ENCODE results near the gene UPF3B. TPM values are rescaled to one million over a fixed set of nuclear protein-coding genes. Genes with fewer than 3 reads are reported as not detected.

Gene UPF3B
- total and polyA plus RNA-seq, 2 of the 4 experiments (the other 2 are of a cell fraction), result 0.54 to 6.0 TPM

Small RNAs within 50 kb of the gene (microRNA-seq; reads per million reads assigned to microRNA genes)
- gene SNORA69 (ENCODE audit: insufficient read depth, insufficient read length), result not detected

Small RNAs within 50 kb of the gene (small RNA-seq; reads per million reads assigned to genes)
- 0 to 0.65 (median 0.08) reads per million in 5 experiments for gene SNORA69

Other genes starting within 250 kb of the UPF3B start
- 2.2 and 3.6 TPM in 2 replicates for gene NKRF, start 246.5 kb downstream of the UPF3B start, total RNA-seq (2012; rRNA removed)
- 4.1 TPM in 2 replicates for gene NKRF, start 246.5 kb downstream of the UPF3B start, polyA plus RNA-seq (2012; rRNA removed)
- gene SEPTIN6, start 159.8 kb downstream of the UPF3B start, total RNA-seq (2012; rRNA removed), result 14.2 and 19.0 TPM in 2 replicates
- 13.9 and 16.2 TPM in 2 replicates for gene SEPTIN6, start 159.8 kb downstream of the UPF3B start, polyA plus RNA-seq (2012; rRNA removed)
- 0.18 and 0.28 TPM in 2 replicates for gene SOWAHD, start 94.4 kb downstream of the UPF3B start, total RNA-seq (2012; rRNA removed)
- 0.13 and 0.17 TPM in 2 replicates for gene SOWAHD, start 94.4 kb downstream of the UPF3B start, polyA plus RNA-seq (2012; rRNA removed)
- gene RPL39, start 61.3 kb downstream of the UPF3B start, total RNA-seq (2012; rRNA removed), result 681 and 716 TPM in 2 replicates
- 2,279 and 2,357 TPM in 2 replicates for gene RPL39, start 61.3 kb downstream of the UPF3B start, polyA plus RNA-seq (2012; rRNA removed)
- gene RNF113A, start 18.8 kb upstream of the UPF3B start, total RNA-seq (2012; rRNA removed), result 16.5 and 20.6 TPM in 2 replicates
- 15.9 and 17.0 TPM in 2 replicates for gene RNF113A, start 18.8 kb upstream of the UPF3B start, polyA plus RNA-seq (2012; rRNA removed)
- 12.5 and 47.5 TPM in 2 replicates for gene NDUFA1, start 18.9 kb upstream of the UPF3B start, total RNA-seq (2012; rRNA removed)
- 90.1 and 104 TPM in 2 replicates for gene NDUFA1, start 18.9 kb upstream of the UPF3B start, polyA plus RNA-seq (2012; rRNA removed)
- not detected in 2 replicates for gene AKAP14, start 42.9 kb upstream of the UPF3B start, total RNA-seq (2012; rRNA removed)
- gene AKAP14, start 42.9 kb upstream of the UPF3B start, polyA plus RNA-seq (2012; rRNA removed), result not detected in 2 replicates
- gene NKAP, start 90.8 kb upstream of the UPF3B start, total RNA-seq (2012; rRNA removed), result 1.3 and 2.5 TPM in 2 replicates
- 2.7 TPM in 2 replicates for gene NKAP, start 90.8 kb upstream of the UPF3B start, polyA plus RNA-seq (2012; rRNA removed)
- gene RHOXF2B, start 224.7 kb upstream of the UPF3B start, total RNA-seq (2012; rRNA removed), result not detected in 2 replicates
- gene RHOXF2B, start 224.7 kb upstream of the UPF3B start, polyA plus RNA-seq (2012; rRNA removed), result not detected in 2 replicates

Data from IMR-90 (cell line).